DMS153 treated with DMSO at 0.1 percent for 48 hours (cell line): ENCODE results near the gene ZNF235.
"Not testable (repeated sequence)": the region's sequence is repeated elsewhere in the genome, so short reads cannot be mapped to it uniquely, and the experiment has no call there.

ENCODE experiments used
- DNase-seq: peaks from one replicate; lab custom pipeline; 2025; ENCODE audit not compliant: unreplicated experiment; lab: John Stamatoyannopoulos, UW

The ZNF235 gene

GRCh38 chr19:44304659-44305193 is at the start of gene ZNF235:
Gene ZNF235 (minus strand): TSS chr19:44305025. CDS start chr19:44303404, 1,621 bp downstream.
- peak; percentile 88 for DNase-seq

- DNase-seq = no peak
Observed at GRCh38 chr19:44346556-44346955, 41.7 kb upstream of the ZNF235 start.

- DNase-seq = no peak
Observed at GRCh38 chr19:44345959-44346358, 41.1 kb upstream of the ZNF235 start.

GRCh38 chr19:44344255-44344654 is 39.4 kb upstream of the ZNF235 start:
- DNase-seq = no peak

GRCh38 chr19:44341794-44342193 is 37.0 kb upstream of the ZNF235 start:
- no peak for DNase-seq

GRCh38 chr19:44334639-44335038 is 29.8 kb upstream of the ZNF235 start:
- DNase-seq = not testable (repeated sequence)

- no peak for DNase-seq
Observed at GRCh38 chr19:44332145-44332544, 27.3 kb upstream of the ZNF235 start.

- no peak for DNase-seq
Observed at GRCh38 chr19:44315883-44316282, 11.1 kb upstream of the ZNF235 start.

GRCh38 chr19:44313231-44313630 is 8.4 kb upstream of the ZNF235 start:
- no peak for DNase-seq

GRCh38 chr19:44308011-44308410 is 3.2 kb upstream of the ZNF235 start:
- no peak for DNase-seq

- DNase-seq = no peak
Observed at GRCh38 chr19:44306283-44306682, 1.5 kb upstream of the ZNF235 start.

- no peak for DNase-seq
Observed at GRCh38 chr19:44305457-44305856, 632 bp upstream of the ZNF235 start.

- DNase-seq = no peak
Observed at GRCh38 chr19:44303976-44304568, 753 bp downstream of the ZNF235 start.

- DNase-seq = no peak
Observed at GRCh38 chr19:44303320-44303719, 1.5 kb downstream of the ZNF235 start.

GRCh38 chr19:44284968-44285367 is 19.9 kb downstream of the ZNF235 start:
- DNase-seq = no peak

GRCh38 chr19:44282846-44283245 is 22.0 kb downstream of the ZNF235 start:
- DNase-seq = no peak

- no peak for DNase-seq
Observed at GRCh38 chr19:44280916-44281315, 23.9 kb downstream of the ZNF235 start.

- no peak for DNase-seq
Observed at GRCh38 chr19:44278181-44278690, 26.6 kb downstream of the ZNF235 start.

GRCh38 chr19:44277331-44277730 is 27.5 kb downstream of the ZNF235 start:
- no peak for DNase-seq

- DNase-seq = no peak
Observed at GRCh38 chr19:44260695-44261446, 44.0 kb downstream of the ZNF235 start.

GRCh38 chr19:44260343-44260681 is 44.5 kb downstream of the ZNF235 start:
- no peak for DNase-seq

GRCh38 chr19:44258835-44259413 is 45.9 kb downstream of the ZNF235 start:
- no peak for DNase-seq
